ENCODE results near the gene ARHGAP20. TPM values are rescaled to one million over a fixed set of nuclear protein-coding genes. Genes with fewer than 3 reads are reported as not detected.
A peak's percentile ranks its signal among the peaks of the same experiment; 100 is the strongest.

Gene ARHGAP20
- total RNA-seq, 2 donors from 2014 or later: 3.7 to 26.8 TPM

GRCh38 chr11:110571081-110571720 is 141.0 kb downstream of the ARHGAP20 start:
- 70% methylated on average over 5 of the region's 5 CpGs for whole genome bisulfite sequencing
- intact Hi-C loops (cut with DNase I): no loop called here
- Histone ChIP-seq H3K4me3 (no peak overlapping the region), H3K27me3 (replicated peaks; ENCODE audit: insufficient read depth) (no peaks in the 10 kb centered on the region), H3K27ac (no peak overlapping the region), H3K4me1 (replicated peaks) (no peaks in the 10 kb centered on the region), H3K9me3 (no peaks in the 10 kb centered on the region), H3K36me3 (no peaks in the 10 kb centered on the region)
- no peak for DNase-seq (ENCODE audit: low spot score)
- TF ChIP-seq POLR2A (IDR thresholded peaks at IDR 0.05) (no peak), POLR2AphosphoS5 (IDR thresholded peaks at IDR 0.05) (no peak), CTCF (IDR thresholded peaks at IDR 0.05) (no peak)

GRCh38 chr11:110566577-110566976 is 145.7 kb downstream of the ARHGAP20 start:
- Histone ChIP-seq H3K4me1 (replicated peaks) (no peaks in the 10 kb centered on the region), H3K9me3 (no peaks in the 10 kb centered on the region), H3K27ac (no peak overlapping the region), H3K36me3 (no peaks in the 10 kb centered on the region), H3K4me3 (no peak overlapping the region), H3K27me3 (replicated peaks; ENCODE audit: insufficient read depth) (no peaks in the 10 kb centered on the region)
- no peak for TF ChIP-seq POLR2AphosphoS5 (IDR thresholded peaks at IDR 0.05)
- no peak for TF ChIP-seq CTCF (IDR thresholded peaks at IDR 0.05)
- TF ChIP-seq POLR2A (IDR thresholded peaks at IDR 0.05): no peak
- DNase-seq (ENCODE audit: low spot score): no peak
- 66% methylated on average over 2 of the region's 2 CpGs for WGBS
- intact Hi-C loops (cut with DNase I): no loop called here

- 40% methylated on average over 16 of the region's 16 CpGs for WGBS
- H3K27ac ChIP-seq: no peak overlapping the region
- H3K36me3 ChIP-seq: no peaks in the 10 kb centered on the region
- DNase-seq (ENCODE audit: low spot score): peak; percentile 8
- TF ChIP-seq POLR2AphosphoS5 (IDR thresholded peaks at IDR 0.05): no peak
- no peak for TF ChIP-seq POLR2A (IDR thresholded peaks at IDR 0.05)
- no peak for TF ChIP-seq CTCF (IDR thresholded peaks at IDR 0.05)
- H3K4me1 ChIP-seq (replicated peaks): no peaks in the 10 kb centered on the region
- no peaks in the 10 kb centered on the region for H3K27me3 ChIP-seq (replicated peaks; ENCODE audit: insufficient read depth)
- no peak overlapping the region for H3K4me3 ChIP-seq
- H3K9me3 ChIP-seq: no peaks in the 10 kb centered on the region
- intact Hi-C loops (cut with DNase I): no loop called here
These were observed 146.6 kb downstream of the ARHGAP20 start for GRCh38 chr11:110565357-110566336.

- H3K9me3 ChIP-seq: no peaks in the 10 kb centered on the region
- no peak for DNase-seq (ENCODE audit: low spot score)
- H3K27ac ChIP-seq: no peak overlapping the region
- no peak for TF ChIP-seq POLR2AphosphoS5 (IDR thresholded peaks at IDR 0.05)
- no peak for TF ChIP-seq POLR2A (IDR thresholded peaks at IDR 0.05)
- no peak for TF ChIP-seq CTCF (IDR thresholded peaks at IDR 0.05)
- H3K27me3 ChIP-seq (replicated peaks; ENCODE audit: insufficient read depth): no peaks in the 10 kb centered on the region
- WGBS: 73% methylated on average over 8 of the region's 8 CpGs
- intact Hi-C loops (cut with DNase I): no loop called here
- no peak overlapping the region for H3K4me3 ChIP-seq
- no peaks in the 10 kb centered on the region for H3K36me3 ChIP-seq
- H3K4me1 ChIP-seq (replicated peaks): no peaks in the 10 kb centered on the region
These were observed 147.4 kb downstream of the ARHGAP20 start for GRCh38 chr11:110564676-110565356.

All from prostate gland (tissue), 2 donors.